Peyer's patch (tissue), 4 donors: Measurements from ENCODE around the gene PKN3. TPM values are rescaled to one million over a fixed set of nuclear protein-coding genes. Genes with fewer than 3 reads are reported as not detected.

Experiments used
- DNase-seq, 3 donors: peaks; one replicate each; pipeline ENCODE4 v3.0.0-alpha.2; 2017 to 2019
- H3K27ac ChIP-seq, 4 donors: fragments of 200-600 bp; sonication (generic); one replicate each; pipeline ENCODE4 v1.5.1; 2016 to 2019
- H3K27me3 ChIP-seq, 2 donors: fragments of 200-600 bp; sonication (generic); one replicate each; pipeline ENCODE4 v1.5.1; 2019
- H3K36me3 ChIP-seq, 3 donors: fragments of 200-600 bp; sonication (generic); one replicate each; pipeline ENCODE4 v1.5.1; 2016 to 2019
- H3K4me1 ChIP-seq, 4 donors: fragments of 200-600 bp; sonication (generic); one replicate each; pipeline ENCODE4 v1.5.1; 2016 to 2019
- H3K4me3 ChIP-seq, 4 donors: fragments of 200-600 bp; sonication (generic); 1 replicate in 3 of 4; 2 replicates in 1 of 4; pipeline ENCODE4 v1.5.1; 2016 to 2019; ENCODE audit warnings: mild to moderate bottlenecking in 1 of 4
- H3K9me3 ChIP-seq, 4 donors: fragments of 200-600 bp; sonication (generic); one replicate each; pipeline ENCODE4 v1.5.1; 2016 to 2019; ENCODE audit warnings: mild to moderate bottlenecking in 1 of 4
- CTCF ChIP-seq, 6 experiments: fragments of 450-650 bp in 4 of 6; fragments of 200-600 bp in 2 of 6; sonication (generic) in 1 of 6; IDR thresholded peaks; one replicate each; pipeline ENCODE4 v1.5.1; 2017 to 2019; ENCODE audit warnings: antibody characterized with exemption in 6 of 6, mild to moderate bottlenecking in 3 of 6, moderate library complexity in 1 of 6
- POLR2A ChIP-seq, 2 donors: fragments of 450-650 bp; IDR thresholded peaks; one replicate each; pipeline ENCODE4 v1.5.1; 2017; ENCODE audit warnings: antibody characterized with exemption in 2 of 2, mild to moderate bottlenecking in 2 of 2, moderate library complexity in 2 of 2
- total RNA-seq, 4 donors: library from RNA; depleted of rRNA; stranded (reverse); fragments of >200 nt; gene quantifications; one replicate each; pipeline ENCODE4 v1.1.0, GENCODE V29; 2016

The PKN3 gene
- total RNA-seq, 4 donors from 2014 or later: 5.6 to 15.7 (median 9.3) TPM

- H3K27ac ChIP-seq: peak overlapping the region; percentile 59 to 83 (median 79)
- H3K4me1 ChIP-seq: peaks cover 0 to 13% (median 4%) of the 10 kb centered on the region in 4 donors
- DNase-seq: peak; percentile 43 to 87 (median 83)
- H3K4me3 ChIP-seq: peak overlapping the region; percentile 70 to 77 (median 76)
- H3K36me3 ChIP-seq: peaks cover 0 to 8% (median 0%) of the 10 kb centered on the region in 3 donors
- H3K27me3 ChIP-seq: no peaks in the 10 kb centered on the region
- no peaks in the 10 kb centered on the region for H3K9me3 ChIP-seq
- peak; percentile 37 to 64 for TF ChIP-seq POLR2A (IDR thresholded peaks at IDR 0.05)
- TF ChIP-seq CTCF (IDR thresholded peaks at IDR 0.05): peak in 3 of 6 experiments; percentile 30 to 47 (median 42)
Measured at GRCh38 chr9:128724744-128725211, 22.5 kb downstream of the PKN3 start.

GRCh38 chr9:128727640-128728248, 25.4 kb downstream of the PKN3 start:
- TF ChIP-seq POLR2A (IDR thresholded peaks at IDR 0.05): no peak
- TF ChIP-seq CTCF (IDR thresholded peaks at IDR 0.05): no peak
- no peaks in the 10 kb centered on the region for H3K9me3 ChIP-seq
- H3K36me3 ChIP-seq: peaks cover 0 to 25% (median 0%) of the 10 kb centered on the region in 3 donors
- no peak overlapping the region for H3K27ac ChIP-seq
- no peaks in the 10 kb centered on the region for H3K27me3 ChIP-seq
- peaks cover 0 to 9% (median 4%) of the 10 kb centered on the region in 4 donors for H3K4me1 ChIP-seq
- no peak overlapping the region for H3K4me3 ChIP-seq
- no peak for DNase-seq

- H3K4me3 ChIP-seq: no peak overlapping the region
- no peaks in the 10 kb centered on the region for H3K9me3 ChIP-seq
- H3K36me3 ChIP-seq: peaks cover 0 to 31% (median 0%) of the 10 kb centered on the region in 3 donors
- TF ChIP-seq CTCF (IDR thresholded peaks at IDR 0.05) (no peak), POLR2A (IDR thresholded peaks at IDR 0.05) (no peak)
- no peak for DNase-seq
- no peak overlapping the region for H3K27ac ChIP-seq
- H3K4me1 ChIP-seq: peaks cover 0 to 3% (median under 1%) of the 10 kb centered on the region in 4 donors
- no peaks in the 10 kb centered on the region for H3K27me3 ChIP-seq
Measured at GRCh38 chr9:128728298-128728697, 26.0 kb downstream of the PKN3 start.

- TF ChIP-seq POLR2A (IDR thresholded peaks at IDR 0.05) (no peak), CTCF (IDR thresholded peaks at IDR 0.05) (no peak)
- no peak overlapping the region for H3K27ac ChIP-seq
- H3K4me1 ChIP-seq: no peaks in the 10 kb centered on the region
- no peak overlapping the region for H3K4me3 ChIP-seq
- no peaks in the 10 kb centered on the region for H3K9me3 ChIP-seq
- DNase-seq: no peak
- H3K36me3 ChIP-seq: peaks cover 0 to 34% (median 0%) of the 10 kb centered on the region in 3 donors
- H3K27me3 ChIP-seq: no peaks in the 10 kb centered on the region
Measured at GRCh38 chr9:128729302-128729701, 27.0 kb downstream of the PKN3 start.

GRCh38 chr9:128729766-128730517, 27.6 kb downstream of the PKN3 start:
- Histone ChIP-seq H3K4me3 (no peak overlapping the region), H3K27ac (no peak overlapping the region), H3K36me3 (peaks cover 0 to 41% (median 0%) of the 10 kb centered on the region in 3 donors), H3K9me3 (no peaks in the 10 kb centered on the region), H3K4me1 (no peaks in the 10 kb centered on the region), H3K27me3 (no peaks in the 10 kb centered on the region)
- TF ChIP-seq CTCF (IDR thresholded peaks at IDR 0.05) (no peak), POLR2A (IDR thresholded peaks at IDR 0.05) (no peak)
- no peak for DNase-seq
